CD14-positive monocyte (primary cell): ENCODE measurements around the gene GPD2. TPM values are rescaled to one million over a fixed set of nuclear protein-coding genes. Genes with fewer than 3 reads are reported as not detected.

ENCODE experiments used
- DNase-seq, 3 donors: peaks; one replicate each; pipeline ENCODE4 v3.0.0-alpha.2; 2011 to 2022
- H2AFZ ChIP-seq: 2 replicates; pipeline ENCODE4 v1.6.0; 2012; ENCODE audit warnings: mild to moderate bottlenecking, low read depth, low read length, inconsistent platforms; ENCODE audit not compliant: insufficient read depth, poor library complexity, severe bottlenecking
- H3K27ac ChIP-seq, 2 donors: 1 replicate in 1 of 2; 2 replicates in 1 of 2; pipeline ENCODE4 v1.5.1; 2012 to 2013; ENCODE audit warnings: low read length in 2 of 2, control low read depth in 1 of 2, inconsistent platforms in 1 of 2, low read depth in 1 of 2, mild to moderate bottlenecking in 1 of 2
- H3K27me3 ChIP-seq, 2 donors: one replicate each; pipeline versions ENCODE4 v1.6.0 to v1.6.1; 2011 to 2013; ENCODE audit warnings: low read length in 2 of 2; ENCODE audit not compliant: control insufficient read depth in 2 of 2, insufficient read depth in 2 of 2
- H3K36me3 ChIP-seq, 2 donors: replicated peaks in 1 of 2; 1 replicate in 1 of 2; 2 replicates in 1 of 2; pipeline versions ENCODE4 v1.5.1 to v1.6.1; 2012 to 2013; ENCODE audit warnings: low read length in 2 of 2, control low read depth in 1 of 2, inconsistent platforms in 1 of 2, mild to moderate bottlenecking in 1 of 2; ENCODE audit not compliant: insufficient read depth in 2 of 2, control insufficient read depth in 1 of 2
- H3K4me1 ChIP-seq, 2 donors: 1 replicate in 1 of 2; 2 replicates in 1 of 2; pipeline versions ENCODE4 v1.5.1 to v1.6.1; 2012 to 2013; ENCODE audit warnings: low read length in 2 of 2, control low read depth in 1 of 2, inconsistent platforms in 1 of 2, mild to moderate bottlenecking in 1 of 2, moderate library complexity in 1 of 2; ENCODE audit not compliant: insufficient read depth in 2 of 2, control insufficient read depth in 1 of 2
- H3K4me2 ChIP-seq: replicated peaks from 2 replicates; pipeline ENCODE3; 2012; ENCODE audit warnings: low read length, moderate library complexity, mild to moderate bottlenecking; ENCODE audit not compliant: poor library complexity, severe bottlenecking; ENCODE audit errors: extremely low read depth
- H3K4me3 ChIP-seq, 3 experiments: fragments of 200-600 bp in 1 of 3; sonication (generic) in 1 of 3; replicated peaks in 1 of 3; 1 replicate in 2 of 3; 2 replicates in 1 of 3; pipeline ENCODE4 v1.5.1; 2011 to 2013; ENCODE audit warnings: low read length in 3 of 3, mild to moderate bottlenecking in 3 of 3, control low read depth in 2 of 3, low read depth in 2 of 3, inconsistent platforms in 1 of 3, moderate library complexity in 1 of 3
- H3K79me2 ChIP-seq: 2 replicates; pipeline ENCODE4 v1.6.0; 2012; ENCODE audit warnings: mild to moderate bottlenecking, control low read depth, inconsistent platforms, low read length, moderate library complexity; ENCODE audit not compliant: insufficient read depth
- H3K9ac ChIP-seq: 2 replicates; pipeline ENCODE4 v1.6.0; 2017; ENCODE audit warnings: low read length, mild to moderate bottlenecking; ENCODE audit not compliant: insufficient read depth, poor library complexity, severe bottlenecking
- H3K9me3 ChIP-seq, 2 donors: replicated peaks in 1 of 2; 1 replicate in 1 of 2; 2 replicates in 1 of 2; pipeline versions ENCODE4 v1.5.1 to v1.6.1; 2012 to 2013; ENCODE audit warnings: low read length in 2 of 2, control low read depth in 1 of 2; ENCODE audit not compliant: control insufficient read depth in 1 of 2, insufficient read depth in 1 of 2
- H4K20me1 ChIP-seq: 2 replicates; pipeline ENCODE4 v1.6.0; 2012; ENCODE audit warnings: mild to moderate bottlenecking, low read length, control low read depth, moderate library complexity; ENCODE audit not compliant: insufficient read depth
- H3K27ac Mint-ChIP-seq, 7 donors: one replicate each; pipeline ENCODE4 v1.8.0; 2020; ENCODE audit warnings: mild to moderate bottlenecking in 7 of 7, mixed read lengths in 7 of 7, moderate library complexity in 6 of 7, inconsistent platforms in 2 of 7
- H3K27me3 Mint-ChIP-seq, 3 donors: one replicate each; pipeline ENCODE4 v1.8.0; 2021 to 2022; ENCODE audit warnings: low read depth in 3 of 3, mild to moderate bottlenecking in 3 of 3, mixed read lengths in 3 of 3, moderate library complexity in 3 of 3, inconsistent platforms in 1 of 3
- H3K36me3 Mint-ChIP-seq, 2 donors: one replicate each; pipeline ENCODE4 v1.8.0; 2020; ENCODE audit warnings: mixed read lengths in 2 of 2, inconsistent platforms in 1 of 2, mild to moderate bottlenecking in 1 of 2
- H3K4me1 Mint-ChIP-seq: one replicate; pipeline ENCODE4 v1.8.0; 2020; ENCODE audit warnings: mild to moderate bottlenecking, mixed read lengths
- H3K4me3 Mint-ChIP-seq, 2 donors: one replicate each; pipeline ENCODE4 v1.8.0; 2020; ENCODE audit warnings: mild to moderate bottlenecking in 2 of 2, mixed read lengths in 2 of 2, moderate library complexity in 1 of 2
- H3K9me3 Mint-ChIP-seq, 7 donors: one replicate each; pipeline ENCODE4 v1.8.0; 2020 to 2022; ENCODE audit warnings: mixed read lengths in 7 of 7, mild to moderate bottlenecking in 6 of 7, moderate library complexity in 6 of 7, inconsistent platforms in 2 of 7
- WGBS: methylation state at CpG from one replicate; pipeline ENCODE4 v1.1.5; 2013; ENCODE audit warnings: missing lambda C conversion rate; ENCODE audit not compliant: insufficient coverage; 5-methylcytosine and 5-hydroxymethylcytosine counted together
- intact Hi-C, 2 donors: fragments of 100-400 bp; cut with micrococcal nuclease; formaldehyde crosslinking; loops; one replicate each; pipeline versions ENCODE4 v1.15.0 to v1.15.1; 2023
- polyA plus RNA-seq, 3 donors: library from polyadenylated mRNA; depleted of rRNA in 1 of 3; unstranded in 2 of 3; stranded (reverse) in 1 of 3; fragments of 300-500 nt in 2 of 3; fragments of >200 nt in 1 of 3; fragmentation: Illumina TruSeq in 2 of 3; gene quantifications; 1 replicate in 2 of 3; 2 replicates in 1 of 3; pipeline ENCODE4 v1.2.3, GENCODE V29; 2012 to 2021
- TF ChIP-seq, protein P1 (sequence below): fragments of 200-600 bp; IDR thresholded peaks from one replicate; pipeline ENCODE4 v1.8.0; 2022; ENCODE audit warnings: antibody characterized with exemption, mild to moderate bottlenecking

The GPD2 gene
- polyA plus RNA-seq, 3 donors = 13.4 to 17.1 (median 14.5) TPM

DNA sequence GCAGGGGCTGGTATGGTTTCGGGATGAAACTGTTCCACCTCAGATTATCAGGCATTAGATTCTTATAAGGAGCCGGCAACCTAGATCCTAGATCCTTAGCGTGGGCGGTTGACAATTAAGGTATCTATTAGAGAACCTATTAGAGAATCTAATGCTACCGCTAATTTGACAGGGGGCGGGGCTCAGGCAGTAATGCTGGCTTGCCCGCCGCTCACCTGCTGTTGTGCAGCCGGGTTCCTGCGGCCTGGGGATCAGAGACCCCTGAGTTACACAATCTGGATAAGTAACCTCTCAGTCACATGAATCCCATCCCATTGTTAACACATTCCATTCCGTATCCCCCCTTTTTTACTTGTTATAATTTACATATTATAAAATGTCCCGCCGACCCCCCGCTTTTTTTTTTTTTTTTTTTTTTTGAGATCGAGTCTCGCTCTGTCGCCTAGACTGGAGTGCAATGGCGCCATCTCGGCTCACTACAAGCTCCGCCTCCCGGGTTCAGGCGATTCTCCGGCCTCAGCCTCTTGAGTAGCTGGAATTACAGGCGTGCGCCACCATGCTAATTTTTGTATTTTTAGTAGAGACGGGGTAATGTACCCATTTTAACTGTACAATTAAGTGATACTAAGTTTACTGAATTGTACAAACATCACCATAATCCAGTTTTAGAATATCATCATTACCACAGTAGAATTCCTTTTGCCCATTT lies 42.0 kb upstream of the GPD2 start:
- Histone ChIP-seq H3K27ac (no peak overlapping the region), H4K20me1 (no peaks in the 10 kb centered on the region), H3K27me3 (no peaks in the 10 kb centered on the region), H3K4me2 (no peak overlapping the region), H3K9ac (no peak overlapping the region), H3K4me3 (no peak overlapping the region), H2AFZ (no peak overlapping the region), H3K79me2 (no peaks in the 10 kb centered on the region), H3K9me3 (no peaks in the 10 kb centered on the region), H3K36me3 (no peaks in the 10 kb centered on the region), H3K4me1 (peaks cover 25 to 31% of the 10 kb centered on the region in 2 donors)
- Mint-ChIP-seq H3K36me3 (no peaks in the 10 kb centered on the region), H3K27ac (no peak overlapping the region), H3K4me1 (peaks cover 35% of the 10 kb centered on the region), H3K9me3 (peaks cover 0 to 7% (median 3%) of the 10 kb centered on the region in 7 donors), H3K27me3 (peaks cover 2 to 8% (median 8%) of the 10 kb centered on the region in 3 donors), H3K4me3 (no peak overlapping the region)
- 93% methylated on average over 15 of the region's 26 CpGs for WGBS
- TF ChIP-seq, protein P1, sequence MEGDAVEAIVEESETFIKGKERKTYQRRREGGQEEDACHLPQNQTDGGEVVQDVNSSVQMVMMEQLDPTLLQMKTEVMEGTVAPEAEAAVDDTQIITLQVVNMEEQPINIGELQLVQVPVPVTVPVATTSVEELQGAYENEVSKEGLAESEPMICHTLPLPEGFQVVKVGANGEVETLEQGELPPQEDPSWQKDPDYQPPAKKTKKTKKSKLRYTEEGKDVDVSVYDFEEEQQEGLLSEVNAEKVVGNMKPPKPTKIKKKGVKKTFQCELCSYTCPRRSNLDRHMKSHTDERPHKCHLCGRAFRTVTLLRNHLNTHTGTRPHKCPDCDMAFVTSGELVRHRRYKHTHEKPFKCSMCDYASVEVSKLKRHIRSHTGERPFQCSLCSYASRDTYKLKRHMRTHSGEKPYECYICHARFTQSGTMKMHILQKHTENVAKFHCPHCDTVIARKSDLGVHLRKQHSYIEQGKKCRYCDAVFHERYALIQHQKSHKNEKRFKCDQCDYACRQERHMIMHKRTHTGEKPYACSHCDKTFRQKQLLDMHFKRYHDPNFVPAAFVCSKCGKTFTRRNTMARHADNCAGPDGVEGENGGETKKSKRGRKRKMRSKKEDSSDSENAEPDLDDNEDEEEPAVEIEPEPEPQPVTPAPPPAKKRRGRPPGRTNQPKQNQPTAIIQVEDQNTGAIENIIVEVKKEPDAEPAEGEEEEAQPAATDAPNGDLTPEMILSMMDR = no peak
- intact Hi-C loops = no loop called here
- no peak for DNase-seq

DNA sequence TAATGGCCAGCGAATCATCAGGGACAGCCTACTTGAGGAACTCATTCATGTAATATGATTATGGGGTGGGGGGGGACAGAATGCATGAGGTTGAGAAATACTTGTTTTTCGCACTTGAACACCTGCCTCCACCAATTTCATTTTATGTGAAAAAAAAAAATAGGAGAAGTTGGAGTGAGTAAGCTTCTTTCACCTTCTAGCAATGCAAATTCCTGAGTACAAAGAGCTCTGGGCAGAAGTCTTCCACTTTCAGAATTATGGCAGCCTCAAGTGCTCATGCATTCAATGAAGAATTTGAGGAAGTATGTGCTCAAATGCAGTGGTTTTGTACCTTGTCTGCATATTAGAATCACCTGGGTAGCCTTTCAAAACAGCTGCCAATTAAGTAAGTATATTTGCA lies 40.1 kb upstream of the GPD2 start:
- Histone ChIP-seq H3K9ac (no peak overlapping the region), H3K4me3 (peak overlapping the region in 1 of 3 experiments; percentile 8), H3K36me3 (no peaks in the 10 kb centered on the region), H4K20me1 (no peaks in the 10 kb centered on the region), H3K27me3 (no peaks in the 10 kb centered on the region), H3K4me2 (peak overlapping the region; percentile 13), H3K4me1 (peaks cover 36 to 43% of the 10 kb centered on the region in 2 donors), H3K27ac (peak overlapping the region; percentile 32 to 49), H2AFZ (no peak overlapping the region), H3K79me2 (no peaks in the 10 kb centered on the region), H3K9me3 (no peaks in the 10 kb centered on the region)
- Mint-ChIP-seq H3K36me3 (no peaks in the 10 kb centered on the region), H3K27me3 (peaks cover 2 to 8% (median 8%) of the 10 kb centered on the region in 3 donors), H3K27ac (peak overlapping the region in 5 of 7 donors; percentile 11 to 87 (median 54)), H3K4me3 (no peak overlapping the region), H3K9me3 (peaks cover 0 to 7% (median 3%) of the 10 kb centered on the region in 7 donors), H3K4me1 (peaks cover 47% of the 10 kb centered on the region)
- no CpG with 5 or more reads among the region's 2 CpGs for WGBS
- intact Hi-C loops = loop anchor here in 1 of 2 donors (2.0 kb wide), 1 partner anchor 51 kb away; no protein-coding TSS in a partner anchor
- DNase-seq = peak; percentile 55 to 83 (median 72)
- TF ChIP-seq, protein P1 = no peak
